Endothelial cell of umbilical vein (primary cell): ENCODE results near the gene MACROD2. TPM values are rescaled to one million over a fixed set of nuclear protein-coding genes. Genes with fewer than 3 reads are reported as not detected.

Experiments
- BruUV-seq: library from RNA; stranded (reverse); fragments of 400-500 nt; replicated peaks from 2 replicates; lab custom pipeline; 2021; lab: Mats Ljungman, UMichigan
- CTCF ChIA-PET: fragments of 300-600, 350-600 bp; sonication (Branson Sonifier 250); formaldehyde crosslinking; loops from one replicate; lab custom pipeline; 2021; ENCODE audit warnings: antibody characterized with exemption, inconsistent platforms; lab: Charles Lee
- POLR2A ChIA-PET: fragments of 300-600, 350-600 bp; sonication (Branson Sonifier 250); formaldehyde crosslinking; loops from one replicate; lab custom pipeline; 2021; ENCODE audit warnings: antibody characterized with exemption, inconsistent platforms; lab: Charles Lee
- DNase-seq: peaks from one replicate; pipeline ENCODE4 v3.0.0-alpha.2; 2011; ENCODE audit warnings: low read depth, low spot score
- FAIRE-seq: peaks from 2 replicates; lab custom pipeline; 2011; peaks lifted over from hg19 to GRCh38; lab: Jason Lieb, UNC
- H2AFZ ChIP-seq: 2 replicates; pipeline ENCODE4 v1.6.0; 2012; ENCODE audit warnings: low read depth, low read length, control low read depth, inconsistent platforms
- H3K27ac ChIP-seq: 2 replicates; pipeline ENCODE4 v1.5.1; 2011; ENCODE audit warnings: low read depth, mild to moderate bottlenecking, control low read depth, low read length, moderate library complexity; ENCODE audit not compliant: insufficient read depth
- H3K27me3 ChIP-seq, 2 experiments: 2 replicates each; pipeline versions ENCODE4 v1.6.0 to v1.6.1; 2011; ENCODE audit warnings: low read length in 2 of 2, mixed read lengths in 1 of 2; ENCODE audit not compliant: control insufficient read depth in 2 of 2, insufficient read depth in 2 of 2
- H3K36me3 ChIP-seq, 2 experiments: 2 replicates in 1 of 2; 3 replicates in 1 of 2; pipeline ENCODE4 v1.5.1; 2011; ENCODE audit warnings: low read length in 2 of 2, mild to moderate bottlenecking in 1 of 2, moderate library complexity in 1 of 2; ENCODE audit not compliant: control insufficient read depth in 2 of 2, insufficient read depth in 2 of 2; ENCODE audit errors: extremely low read depth in 1 of 2
- H3K4me1 ChIP-seq: 3 replicates; pipeline ENCODE4 v1.5.1; 2011; ENCODE audit warnings: mild to moderate bottlenecking, low read length; ENCODE audit not compliant: control insufficient read depth, insufficient read depth; ENCODE audit errors: extremely low read depth
- H3K4me2 ChIP-seq: 2 replicates; pipeline ENCODE4 v1.6.1; 2011; ENCODE audit warnings: low read length, control low read depth, mixed read lengths; ENCODE audit not compliant: insufficient read depth
- H3K4me3 ChIP-seq, 3 experiments: fragments of 200-600 bp in 1 of 3; sonication (generic), shearing (Covaris generic) in 1 of 3; replicated peaks in 1 of 3; 2 replicates each; pipeline ENCODE4 v1.5.1; 2011 to 2016; ENCODE audit warnings: control low read depth in 3 of 3, low read length in 3 of 3, mild to moderate bottlenecking in 2 of 3, inconsistent platforms in 1 of 3, low read depth in 1 of 3, moderate library complexity in 1 of 3; ENCODE audit not compliant: insufficient read depth in 1 of 3
- H3K79me2 ChIP-seq: 2 replicates; pipeline ENCODE4 v1.6.0; 2012; ENCODE audit warnings: low read length, inconsistent platforms; ENCODE audit not compliant: control insufficient read depth, insufficient read depth
- H3K9ac ChIP-seq: replicated peaks from 2 replicates; pipeline ENCODE3; 2011; ENCODE audit warnings: low read length, control low read depth; ENCODE audit not compliant: insufficient read depth; ENCODE audit errors: extremely low read depth
- H3K9me1 ChIP-seq: replicated peaks from 3 replicates; pipeline ENCODE4 v1.6.0; 2011; ENCODE audit warnings: mild to moderate bottlenecking, low read length; ENCODE audit not compliant: control insufficient read depth, insufficient read depth; ENCODE audit errors: extremely low read depth
- H3K9me3 ChIP-seq: replicated peaks from 2 replicates; pipeline ENCODE4 v1.5.1; 2012; ENCODE audit warnings: low read length, inconsistent platforms; ENCODE audit not compliant: control insufficient read depth, insufficient read depth
- H4K20me1 ChIP-seq: replicated peaks from 2 replicates; pipeline ENCODE3; 2011; ENCODE audit warnings: mild to moderate bottlenecking, low read length; ENCODE audit not compliant: control insufficient read depth, insufficient read depth; ENCODE audit errors: extremely low read depth
- EZH2 ChIP-seq: IDR thresholded peaks from 2 replicates; pipeline ENCODE4 v1.6.1; 2012; ENCODE audit warnings: borderline replicate concordance, low read depth, mild to moderate bottlenecking, moderate library complexity, low read length, inconsistent platforms; ENCODE audit not compliant: severe bottlenecking
- FOS ChIP-seq: IDR thresholded peaks from 2 replicates; pipeline ENCODE4 v1.6.1; 2011; ENCODE audit warnings: mild to moderate bottlenecking, low read length, moderate library complexity, borderline replicate concordance; ENCODE audit not compliant: insufficient read depth
- GATA2 ChIP-seq: IDR thresholded peaks from 2 replicates; pipeline ENCODE4 v1.7.0; 2011; ENCODE audit warnings: low read depth, mild to moderate bottlenecking, moderate library complexity, mixed read lengths, low read length; ENCODE audit not compliant: insufficient read length, insufficient read depth
- JUN ChIP-seq: IDR thresholded peaks from 2 replicates; pipeline ENCODE4 v1.6.1; 2011; ENCODE audit warnings: borderline replicate concordance, low read depth; ENCODE audit not compliant: insufficient read length, insufficient read depth
- MYC ChIP-seq: IDR thresholded peaks from one replicate; pipeline ENCODE4 v1.6.1; 2011; ENCODE audit warnings: mild to moderate bottlenecking, low read depth, low read length
- POLR2A ChIP-seq: IDR thresholded peaks from 2 replicates; pipeline ENCODE4 v1.6.1; 2012; ENCODE audit warnings: low read depth, mild to moderate bottlenecking, control low read depth, low read length
- POLR2AphosphoS5 ChIP-seq: IDR thresholded peaks from 2 replicates; pipeline ENCODE4 v1.6.1; 2012; ENCODE audit warnings: low read depth, mild to moderate bottlenecking, control low read depth, low read length, moderate library complexity; ENCODE audit not compliant: insufficient read depth
- dilution Hi-C: fragments of 300-500 bp; cut with MboI; formaldehyde crosslinking; loops from one replicate; pipeline ENCODE4 v1.15.0; 2019; ENCODE audit warnings: low sequenced_read_pairs; ENCODE audit not compliant: extremely low pct_ligation_motif_present
- intact Hi-C: fragments of 100-400 bp; cut with micrococcal nuclease; formaldehyde crosslinking; loops from one replicate; pipeline ENCODE4 v1.10.0; 2022
- polyA plus RNA-seq, 4 experiments: library from polyadenylated mRNA; depleted of rRNA in 3 of 4; stranded (reverse) in 3 of 4; unstranded in 1 of 4; fragments of >200 nt; gene quantifications; 2 replicates each; pipeline versions ENCODE4 v1.2.1 to v1.2.3, GENCODE V29; 2011 to 2012; ENCODE audit warnings: missing spikeins in 1 of 4
- total RNA-seq: library from RNA; stranded (reverse); gene quantifications from 2 replicates; pipeline ENCODE4 v1.2.3, GENCODE V29; 2021
- TF ChIP-seq, protein P1 (sequence below): IDR thresholded peaks from 2 replicates; pipeline ENCODE4 v1.6.1; 2011; ENCODE audit not compliant: insufficient read depth, insufficient read length
- TF ChIP-seq, protein P2 (sequence below), 2 donors: IDR thresholded peaks; 1 replicate in 1 of 2; 2 replicates in 1 of 2; pipeline ENCODE4 v1.5.1; 2011; ENCODE audit warnings: low read length in 2 of 2, mild to moderate bottlenecking in 2 of 2, moderate library complexity in 2 of 2, control low read depth in 1 of 2, inconsistent platforms in 1 of 2, low read depth in 1 of 2; ENCODE audit not compliant: insufficient read depth in 1 of 2; ENCODE audit errors: extremely low read depth in 1 of 2

MACROD2 gene
- total and polyA plus RNA-seq, 2 donors (not counting 3 experiments of a cell fraction or from before 2014, with no cell fraction given), result 0.11 to 0.73 TPM

DNA sequence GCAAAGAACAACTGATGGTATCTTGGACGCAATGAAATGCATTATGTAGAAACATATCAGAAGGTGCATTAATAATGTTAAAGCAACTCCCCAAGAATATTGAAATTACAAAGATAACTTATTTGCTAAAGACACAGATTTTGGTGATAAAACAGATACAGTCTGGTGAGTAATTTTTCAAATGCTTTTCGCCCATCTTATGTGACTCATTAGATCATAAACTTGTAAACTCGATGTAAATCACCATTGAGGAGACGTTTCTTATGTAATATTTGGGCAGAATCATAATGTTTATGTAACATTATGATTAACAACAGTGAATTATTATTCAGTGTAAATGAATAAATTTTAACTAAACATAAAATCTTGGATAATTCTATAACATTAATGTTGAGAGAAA is 1969.8 kb downstream of the MACROD2 start:
- TF ChIP-seq EZH2 (no peak), GATA2 (no peak), JUN (no peak), POLR2AphosphoS5 (no peak), MYC (no peak), POLR2A (no peak), FOS (no peak)
- TF ChIP-seq, protein P1, sequence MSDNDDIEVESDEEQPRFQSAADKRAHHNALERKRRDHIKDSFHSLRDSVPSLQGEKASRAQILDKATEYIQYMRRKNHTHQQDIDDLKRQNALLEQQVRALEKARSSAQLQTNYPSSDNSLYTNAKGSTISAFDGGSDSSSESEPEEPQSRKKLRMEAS, result no peak
- TF ChIP-seq, protein P2, sequence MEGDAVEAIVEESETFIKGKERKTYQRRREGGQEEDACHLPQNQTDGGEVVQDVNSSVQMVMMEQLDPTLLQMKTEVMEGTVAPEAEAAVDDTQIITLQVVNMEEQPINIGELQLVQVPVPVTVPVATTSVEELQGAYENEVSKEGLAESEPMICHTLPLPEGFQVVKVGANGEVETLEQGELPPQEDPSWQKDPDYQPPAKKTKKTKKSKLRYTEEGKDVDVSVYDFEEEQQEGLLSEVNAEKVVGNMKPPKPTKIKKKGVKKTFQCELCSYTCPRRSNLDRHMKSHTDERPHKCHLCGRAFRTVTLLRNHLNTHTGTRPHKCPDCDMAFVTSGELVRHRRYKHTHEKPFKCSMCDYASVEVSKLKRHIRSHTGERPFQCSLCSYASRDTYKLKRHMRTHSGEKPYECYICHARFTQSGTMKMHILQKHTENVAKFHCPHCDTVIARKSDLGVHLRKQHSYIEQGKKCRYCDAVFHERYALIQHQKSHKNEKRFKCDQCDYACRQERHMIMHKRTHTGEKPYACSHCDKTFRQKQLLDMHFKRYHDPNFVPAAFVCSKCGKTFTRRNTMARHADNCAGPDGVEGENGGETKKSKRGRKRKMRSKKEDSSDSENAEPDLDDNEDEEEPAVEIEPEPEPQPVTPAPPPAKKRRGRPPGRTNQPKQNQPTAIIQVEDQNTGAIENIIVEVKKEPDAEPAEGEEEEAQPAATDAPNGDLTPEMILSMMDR (IDR thresholded peaks at IDR 0.05; ENCODE audit: extremely low read depth in 1 of 2, insufficient read depth in 1 of 2, low read depth in 1 of 2, low read length in 2 of 2), result no peak
- Histone ChIP-seq H3K27ac (no peak overlapping the region), H3K4me1 (no peaks in the 10 kb centered on the region), H3K9ac (no peak overlapping the region), H3K27me3 (no peaks in the 10 kb centered on the region), H3K9me3 (no peaks in the 10 kb centered on the region), H3K4me3 (no peak overlapping the region), H2AFZ (no peak overlapping the region), H4K20me1 (no peaks in the 10 kb centered on the region), H3K4me2 (no peak overlapping the region), H3K36me3 (no peaks in the 10 kb centered on the region), H3K9me1 (no peaks in the 10 kb centered on the region), H3K79me2 (no peaks in the 10 kb centered on the region)
- ChIA-PET CTCF (no interaction called here), POLR2A (no interaction called here)
- no peak for FAIRE-seq
- dilution Hi-C loops, result no loop called here
- no peak for DNase-seq
- intact Hi-C loops, result no loop called here
- BruUV-seq, result no TSS peak
